Measurements from ENCODE around the gene TOLLIP.
"Not testable (repeated sequence)": the region's sequence is repeated elsewhere in the genome, so short reads cannot be mapped to it uniquely, and the experiment has no call there.

The TOLLIP gene

DNA sequence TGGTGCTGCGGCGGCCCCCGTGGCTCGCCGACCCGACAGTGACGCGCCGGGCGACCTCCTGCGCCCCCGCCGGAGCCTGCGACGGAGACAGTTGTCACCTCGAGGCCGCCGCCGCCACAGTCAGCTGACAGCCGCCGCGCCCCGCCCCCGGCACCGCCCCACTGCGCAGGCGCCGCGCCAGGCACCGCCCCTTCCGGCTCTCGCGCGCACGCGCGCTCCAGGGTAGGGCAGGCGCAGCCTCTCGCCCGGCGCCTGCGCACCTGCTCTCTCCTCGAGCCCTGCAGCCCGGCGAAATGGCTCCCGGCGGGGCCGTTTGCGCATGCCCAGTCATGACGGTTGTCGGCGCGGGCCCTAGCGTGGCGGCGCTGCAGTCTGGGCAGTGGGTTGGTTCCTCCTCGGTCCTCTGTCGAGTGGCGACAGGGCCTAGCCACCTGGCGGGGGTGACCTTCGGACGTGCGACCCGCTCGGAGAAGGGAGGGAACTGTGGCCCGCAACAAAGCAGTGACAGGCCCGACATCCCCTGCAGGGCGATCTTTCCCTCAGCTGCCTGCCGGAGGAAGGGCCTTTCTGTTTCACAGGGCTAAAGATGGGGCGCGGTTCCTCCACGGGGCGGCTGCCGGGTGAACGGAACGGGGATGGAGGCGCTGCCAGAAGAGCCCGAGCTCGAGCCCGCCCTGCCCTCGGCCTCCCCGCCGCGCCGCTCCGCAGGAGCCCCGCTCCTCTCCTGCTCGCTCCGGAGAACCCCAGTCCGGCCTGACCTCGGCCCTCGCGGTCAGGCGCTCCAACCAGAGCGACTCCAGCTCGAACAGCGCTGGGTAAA, at the start of gene TOLLIP:
Gene TOLLIP (minus strand): TSS at position 135 of the 820 bp plus-strand sequence. CDS start 134 bp downstream, at position 1.
- DNase-seq: peak; percentile 92

DNA sequence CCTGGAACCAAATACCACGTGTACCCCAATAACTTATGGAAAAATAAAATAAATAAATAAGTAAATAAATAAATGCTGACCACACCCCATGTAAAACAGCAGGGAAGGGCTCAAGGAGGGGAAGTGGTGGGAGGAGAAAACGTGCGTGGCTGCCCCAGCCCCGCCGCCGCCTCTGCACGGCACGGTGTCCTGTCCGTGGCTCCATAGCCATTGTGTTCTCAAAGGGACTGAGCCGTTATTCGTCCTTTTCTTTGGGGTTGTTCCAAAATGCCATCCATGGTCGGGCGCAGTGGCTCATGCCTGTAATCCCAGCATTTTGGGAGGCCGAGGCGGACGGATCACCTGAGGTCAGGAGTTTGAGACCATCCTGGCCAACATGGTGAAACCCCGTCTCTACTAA, 49.5 kb upstream of the TOLLIP start:
- not testable (repeated sequence) for DNase-seq

DNA sequence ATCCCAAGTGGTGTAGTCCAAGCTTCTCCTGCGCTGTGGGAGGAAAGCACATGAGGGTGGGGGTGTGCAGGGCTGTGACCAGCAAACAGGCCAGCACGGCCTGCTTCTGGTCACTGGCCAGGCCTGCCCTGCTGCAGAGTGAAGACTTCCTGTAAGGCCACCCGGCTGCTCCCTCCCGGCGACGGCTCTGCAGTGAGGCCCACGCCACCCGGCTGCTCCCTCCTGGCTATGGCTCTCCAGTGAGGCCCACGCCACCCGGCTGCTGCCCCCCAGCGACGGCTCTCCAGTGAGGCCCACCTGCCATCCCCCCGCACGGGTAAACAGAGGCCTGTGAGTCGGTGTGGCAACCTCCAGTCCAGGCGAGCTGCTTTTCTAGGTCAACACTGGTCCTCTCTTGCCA, 48.9 kb upstream of the TOLLIP start:
- no peak for DNase-seq

DNA sequence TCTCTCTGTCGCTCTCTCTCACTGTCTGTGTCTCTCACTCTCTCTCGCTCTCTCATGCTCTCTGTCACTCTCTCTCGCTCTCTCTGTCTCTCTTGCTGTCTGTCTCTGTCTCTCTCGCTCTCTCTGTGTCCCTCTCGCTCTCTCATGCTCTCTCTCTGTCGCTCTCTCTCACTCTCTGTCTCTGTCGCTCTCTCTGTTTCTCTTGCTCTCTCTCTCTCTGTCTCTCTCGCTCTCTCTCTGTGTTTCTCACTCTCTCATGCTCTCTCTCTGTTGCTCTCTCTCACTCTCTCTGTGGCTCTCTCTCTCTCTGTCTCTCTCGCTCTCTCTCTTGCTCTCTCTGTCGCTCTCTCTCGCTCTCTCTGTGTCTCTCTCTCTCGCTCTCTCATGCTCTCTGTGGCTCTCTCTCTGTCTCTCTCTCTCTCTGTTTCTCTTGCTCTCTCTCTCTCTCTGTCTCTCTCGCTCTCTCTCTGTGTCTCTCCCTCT, 47.1 kb upstream of the TOLLIP start:
- no peak for DNase-seq

DNA sequence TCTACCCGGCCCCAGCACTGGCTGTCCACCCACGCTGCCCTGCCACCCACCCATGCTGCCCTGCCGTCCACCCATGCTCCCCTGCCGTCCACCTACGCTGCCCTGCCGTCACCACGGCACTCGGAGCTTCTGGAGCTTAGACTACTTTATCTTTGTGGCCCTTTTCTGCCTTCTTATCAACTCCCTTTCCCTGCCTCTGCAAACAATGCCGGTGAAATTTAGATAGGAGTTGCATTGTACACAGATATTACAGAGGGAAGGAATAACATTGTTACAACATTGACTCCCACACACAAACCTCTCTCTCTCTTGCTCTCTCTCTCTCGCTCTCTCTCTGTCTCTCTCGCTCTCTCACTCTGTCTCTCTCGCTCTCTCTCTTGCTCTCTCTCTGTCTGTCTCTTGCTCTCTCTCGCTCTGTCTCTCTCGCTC, 46.6 kb upstream of the TOLLIP start:
- no peak for DNase-seq

DNA sequence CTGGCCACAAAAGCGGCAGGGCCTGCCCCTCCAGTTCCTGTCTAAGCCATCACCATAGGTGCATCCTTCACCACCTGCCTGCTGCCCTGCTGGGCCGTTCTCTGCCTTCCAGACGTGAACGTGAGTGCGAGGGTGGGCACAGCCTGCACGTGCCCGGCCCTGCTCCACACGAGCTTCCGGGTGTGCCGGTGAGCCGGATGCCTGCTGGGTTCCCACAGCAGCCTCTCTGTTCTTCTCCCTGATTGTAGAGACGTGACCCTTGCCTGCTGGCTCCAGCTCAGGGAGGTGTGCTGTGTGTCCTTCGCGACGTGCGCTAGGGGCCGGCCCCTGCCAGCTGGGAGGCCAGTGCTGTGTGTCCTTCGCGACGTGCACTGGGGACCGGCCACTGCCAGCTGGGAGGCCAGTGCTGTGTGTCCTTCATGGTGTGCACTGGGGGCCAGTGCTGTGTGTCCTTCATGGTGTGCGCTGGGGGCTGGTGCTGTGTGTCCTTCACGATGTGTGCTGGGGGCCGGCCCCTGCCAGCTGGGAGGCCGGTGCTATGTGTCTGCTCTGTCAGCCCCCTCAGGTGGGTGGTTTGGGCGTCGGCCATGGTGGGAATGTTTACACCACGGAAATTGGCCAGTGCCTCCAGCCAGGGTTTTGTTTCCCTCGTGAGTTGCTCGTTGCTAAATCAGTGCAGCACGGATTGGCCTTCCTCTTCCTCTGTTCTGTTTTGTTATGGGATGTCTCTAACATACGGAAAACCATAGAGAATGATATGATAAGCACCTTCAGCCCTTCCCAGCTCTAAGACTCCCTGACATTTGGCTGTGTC, 44.9 kb upstream of the TOLLIP start:
- no peak for DNase-seq

DNA sequence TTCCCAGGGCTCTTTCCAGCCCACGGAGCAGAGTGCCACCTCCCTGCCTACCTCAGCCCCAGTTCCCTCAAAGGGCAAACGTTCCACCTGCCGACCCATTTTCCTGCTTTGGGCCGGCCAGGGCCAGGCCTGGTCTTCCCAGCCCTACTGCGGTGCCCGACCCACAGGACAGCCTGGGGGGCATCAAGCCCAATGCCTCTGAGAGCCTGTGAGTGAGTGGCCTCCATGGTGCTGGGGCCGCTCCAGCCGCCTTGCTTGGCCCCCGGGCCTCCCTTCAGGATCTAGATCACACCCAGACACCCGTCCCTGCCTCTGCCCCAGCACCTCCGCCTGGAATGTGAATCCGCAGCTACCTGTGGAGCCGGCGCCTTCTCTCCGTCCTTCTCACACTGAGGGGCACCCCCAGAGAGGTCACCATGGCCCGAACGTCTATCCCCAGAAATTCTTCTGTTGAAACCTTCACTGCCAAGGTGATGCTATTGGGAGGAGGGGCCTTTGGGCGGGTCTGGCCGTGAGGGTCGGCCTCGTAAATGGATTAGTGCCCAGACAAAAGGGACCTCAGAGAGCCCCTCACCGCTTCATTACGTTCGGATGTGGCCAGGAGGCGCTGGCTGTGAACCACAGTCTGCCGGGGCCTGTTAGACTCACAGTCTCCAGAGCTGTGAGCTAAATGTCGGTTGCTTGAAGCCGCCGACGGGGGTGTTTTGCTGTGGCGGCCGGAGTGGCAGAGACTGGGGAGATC, 44.1 kb upstream of the TOLLIP start:
- DNase-seq: no peak

DNA sequence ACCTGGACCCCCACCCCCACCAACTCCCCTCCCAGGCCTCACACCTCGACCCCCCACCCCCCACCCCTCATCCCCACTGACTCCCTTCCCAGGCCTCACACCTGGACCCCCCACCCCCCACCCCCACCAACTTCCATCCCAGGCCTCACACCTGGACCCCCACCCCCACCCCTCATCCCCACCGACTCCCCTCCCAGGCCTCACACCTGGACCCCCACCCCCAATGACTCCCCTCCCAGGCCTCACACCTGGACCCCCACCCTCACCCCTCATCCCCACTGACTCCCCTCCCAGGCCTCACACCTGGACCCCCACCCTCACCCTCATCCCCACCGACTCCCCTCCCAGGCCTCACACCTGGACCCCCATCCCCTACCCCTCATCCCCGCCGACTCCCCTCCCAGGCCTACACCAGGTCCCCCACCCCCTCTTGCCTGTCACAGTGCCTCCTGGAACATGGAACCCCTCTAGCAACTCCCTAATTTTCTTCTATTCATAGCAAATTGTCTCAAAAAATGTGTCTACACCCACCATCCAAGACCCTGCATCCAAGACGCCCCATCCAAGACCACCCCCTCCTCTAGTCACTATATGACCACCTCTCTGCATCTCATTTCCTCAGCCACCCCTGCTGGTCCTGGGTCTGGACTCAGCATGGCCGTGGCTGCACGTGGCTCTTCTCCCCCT, 43.4 kb upstream of the TOLLIP start:
- DNase-seq: no peak

DNA sequence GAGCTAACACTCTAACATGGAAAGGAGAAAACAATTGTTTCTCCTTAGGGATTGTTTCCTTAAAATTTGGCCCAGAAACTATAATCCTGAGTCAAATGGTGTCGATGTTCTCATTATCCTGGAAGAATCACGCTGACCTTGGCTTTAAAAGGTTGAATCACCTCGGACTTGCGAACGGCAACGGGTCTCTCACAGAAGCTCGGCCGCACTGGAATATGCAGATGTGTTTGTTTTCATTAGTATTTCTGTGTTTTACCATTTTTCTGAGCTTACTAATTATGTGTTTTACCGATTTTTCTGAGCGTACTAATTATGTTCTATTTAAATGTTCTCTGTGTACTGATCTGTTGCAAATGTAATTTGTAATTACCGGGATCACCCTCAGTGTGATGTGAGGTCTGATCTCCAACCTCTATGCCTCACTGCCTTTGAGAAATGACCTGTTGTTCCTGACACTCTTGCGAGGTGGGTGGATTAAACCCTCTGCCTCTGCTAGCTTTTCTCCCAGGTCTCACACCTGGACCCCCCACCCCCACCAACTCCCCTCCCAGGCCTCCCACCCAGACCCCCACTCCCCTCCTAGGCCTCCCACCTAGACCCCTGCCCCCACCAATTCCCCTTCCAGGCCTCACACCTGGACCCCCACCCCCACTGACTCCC, 42.0 kb upstream of the TOLLIP start:
- DNase-seq: no peak

DNA sequence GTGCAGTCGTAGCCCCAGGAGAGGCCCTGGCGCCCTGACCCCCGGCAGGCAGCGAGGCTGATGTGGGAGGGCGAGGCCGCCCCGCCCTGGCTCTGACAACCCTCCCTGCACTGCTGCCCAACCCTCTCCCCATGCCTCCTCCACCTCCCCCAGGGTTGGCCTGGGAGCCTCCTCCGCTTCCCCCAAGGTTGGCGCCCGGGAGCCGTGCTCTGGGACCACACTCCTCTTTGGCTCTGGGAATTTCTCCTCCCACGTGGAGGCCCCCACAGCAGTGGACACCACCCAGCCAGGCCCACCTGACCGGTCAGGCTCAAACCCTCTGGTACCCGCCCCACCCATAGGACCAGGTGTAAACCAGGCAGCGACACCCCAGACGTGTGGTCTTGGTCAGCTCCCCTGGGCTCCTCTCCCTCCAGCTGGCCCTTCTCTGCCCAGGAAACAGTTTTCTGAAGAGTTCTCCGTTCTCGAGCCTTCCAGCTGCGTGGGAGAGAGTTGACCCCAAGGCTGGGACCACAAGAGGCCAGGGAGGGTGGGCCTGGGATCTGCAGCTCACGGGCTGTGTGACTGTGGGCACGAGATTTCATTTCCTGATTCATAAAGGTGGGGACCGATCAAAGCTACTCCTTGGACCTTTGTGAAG, 40.8 kb upstream of the TOLLIP start:
- DNase-seq: no peak

DNA sequence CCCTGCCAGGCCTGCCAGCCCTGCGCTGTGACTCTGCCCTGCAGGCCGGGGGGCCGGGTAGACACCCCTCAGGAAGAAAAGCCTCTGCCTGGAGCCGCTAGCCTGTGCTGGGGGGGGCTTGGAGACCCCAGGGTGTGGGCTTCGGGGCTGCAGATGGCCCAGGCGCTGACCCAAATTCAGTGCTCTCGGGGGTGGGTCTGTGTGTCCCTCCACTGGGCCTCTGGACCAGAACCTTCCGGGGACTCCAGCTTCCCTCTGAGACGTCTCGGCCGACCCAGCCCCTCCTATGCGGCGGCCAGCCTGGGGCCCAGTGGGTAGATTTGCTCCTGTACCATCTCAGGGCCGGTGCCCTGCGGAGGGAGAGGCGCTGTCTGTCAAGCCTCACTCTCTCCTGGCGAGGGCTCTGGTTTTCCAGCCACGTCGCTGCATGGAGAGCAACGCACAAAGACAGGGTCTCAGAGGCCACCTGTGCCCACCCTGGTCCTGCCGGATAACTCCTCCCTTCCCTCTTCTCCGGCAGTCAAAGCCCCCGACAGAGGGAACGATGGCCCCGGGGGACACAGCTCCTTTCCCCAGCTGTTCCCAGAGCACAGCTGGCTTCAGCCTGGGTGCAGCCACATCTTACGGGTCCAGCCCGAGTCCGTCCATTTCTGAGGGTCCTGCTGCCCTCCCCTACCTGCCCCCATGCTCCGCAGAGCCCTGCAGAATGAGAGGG, 40.1 kb upstream of the TOLLIP start:
- no peak for DNase-seq

DNA sequence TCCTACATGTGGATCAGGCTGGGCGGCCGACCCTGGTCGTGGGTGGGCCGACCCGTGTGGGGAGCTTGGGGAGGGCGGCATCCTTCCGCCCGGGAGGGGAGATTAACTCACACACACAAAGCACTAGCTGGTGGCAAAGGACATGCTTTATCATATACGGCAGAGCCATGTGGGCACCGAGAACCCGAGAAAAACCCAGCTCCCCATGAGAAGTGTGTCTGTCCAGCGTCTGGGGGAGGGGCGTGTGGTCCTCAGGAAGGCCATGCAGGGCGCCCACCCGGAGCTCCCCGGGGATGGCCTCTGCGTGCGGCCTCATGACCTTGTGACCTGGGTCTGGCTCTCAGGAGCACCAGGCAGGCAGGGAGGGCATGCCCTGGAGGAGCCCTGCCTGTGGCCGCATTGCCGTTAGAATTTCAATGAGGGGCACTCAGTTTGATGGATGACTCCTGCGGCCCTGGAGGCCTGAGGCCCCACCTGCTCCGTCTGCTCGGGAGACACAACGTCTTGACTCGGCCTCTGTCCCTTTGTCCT, 39.4 kb upstream of the TOLLIP start:
- DNase-seq: no peak

DNA sequence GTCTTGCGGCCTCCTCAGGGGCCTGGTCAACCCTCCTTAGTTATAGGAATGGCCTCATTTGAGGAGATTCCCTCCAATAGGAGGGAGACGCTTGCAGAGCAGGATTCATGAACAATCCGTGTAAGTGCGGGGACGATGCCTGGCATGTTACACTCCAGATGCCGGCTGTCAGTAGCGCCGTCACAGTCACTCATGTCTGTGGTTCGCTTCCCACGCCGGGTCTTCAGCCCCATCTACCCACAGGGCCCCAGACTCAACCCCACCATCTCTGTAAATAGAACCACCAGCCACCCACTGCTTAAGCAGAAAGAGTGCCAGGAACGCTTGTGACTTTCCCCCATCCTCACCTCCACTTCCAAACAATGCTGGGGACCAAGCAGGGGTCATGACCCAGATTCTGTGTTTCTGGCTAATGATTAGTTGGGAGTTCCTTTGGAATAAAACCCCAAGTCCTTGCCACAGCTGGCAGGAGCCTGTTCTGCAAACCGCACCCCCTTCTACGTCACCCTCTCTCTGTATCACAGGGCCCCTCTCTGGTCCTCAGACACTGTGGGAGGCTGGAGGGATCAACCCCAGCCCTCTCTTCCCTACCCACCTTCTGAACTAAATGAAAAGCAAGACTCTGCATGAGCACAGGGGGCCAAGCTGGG, 38.8 kb upstream of the TOLLIP start:
- no peak for DNase-seq

DNA sequence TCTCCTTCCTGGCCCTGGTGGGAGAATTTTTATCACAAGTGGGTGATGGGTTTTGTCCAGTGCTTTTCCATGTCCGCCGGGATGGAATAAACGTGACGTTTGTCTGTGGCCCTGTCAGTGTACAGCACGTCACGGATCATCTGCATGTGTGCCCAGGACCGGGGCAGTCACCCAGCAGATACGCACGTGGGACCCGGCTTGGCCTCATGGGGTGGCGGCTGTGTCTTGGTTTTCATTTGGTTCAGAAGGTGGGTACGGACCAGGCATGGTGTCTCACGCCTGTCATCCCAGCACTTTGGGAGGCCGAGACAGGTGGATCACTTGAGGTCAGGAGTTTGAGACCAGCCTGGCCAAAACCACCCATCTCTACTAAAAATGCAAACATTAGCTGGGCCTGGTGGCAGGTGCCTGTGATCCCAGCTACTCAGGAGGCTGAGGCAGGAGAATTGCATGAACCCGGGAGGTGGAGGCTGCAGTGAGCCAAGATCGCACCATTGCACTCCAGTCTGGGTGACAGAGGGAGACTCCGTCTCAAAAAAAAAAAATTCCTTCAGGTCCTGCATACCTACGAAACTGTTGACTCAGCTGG, 38.1 kb upstream of the TOLLIP start:
- DNase-seq: not testable (repeated sequence)

DNA sequence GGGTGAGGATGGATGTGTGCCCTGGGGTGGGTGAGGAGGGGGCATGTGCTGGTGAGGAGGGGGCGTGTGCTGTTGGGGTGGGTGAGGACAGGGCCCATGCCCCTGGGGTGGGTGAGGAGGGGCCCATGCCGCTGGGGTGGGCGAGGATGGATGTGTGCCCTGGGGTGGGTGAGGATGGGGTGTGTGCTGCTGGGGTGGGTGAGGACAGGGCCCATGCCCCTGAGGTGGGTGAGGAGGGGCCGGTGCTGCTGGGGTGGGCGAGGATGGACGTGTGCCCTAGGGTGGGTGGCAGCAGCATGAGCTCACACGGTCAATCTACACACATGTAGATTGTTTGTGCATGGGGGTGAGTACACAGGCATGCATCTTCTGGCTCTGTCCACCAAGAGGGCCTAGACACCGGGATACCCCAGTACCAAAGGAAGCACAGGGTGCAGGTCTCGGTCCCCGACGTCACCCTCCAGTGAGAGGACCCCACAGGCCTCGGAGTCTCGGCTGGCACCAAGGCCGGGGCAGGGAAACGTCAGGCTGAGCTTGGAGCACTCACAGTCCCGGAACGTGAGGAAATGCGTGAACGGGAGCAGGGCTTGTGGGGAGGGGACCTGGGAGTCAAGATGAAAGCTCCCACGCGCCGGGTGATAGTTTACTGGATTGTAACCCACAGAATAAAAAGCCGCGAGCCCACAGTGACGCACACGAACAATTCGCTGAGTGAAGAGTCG, 37.4 kb upstream of the TOLLIP start:
- DNase-seq: no peak

DNA sequence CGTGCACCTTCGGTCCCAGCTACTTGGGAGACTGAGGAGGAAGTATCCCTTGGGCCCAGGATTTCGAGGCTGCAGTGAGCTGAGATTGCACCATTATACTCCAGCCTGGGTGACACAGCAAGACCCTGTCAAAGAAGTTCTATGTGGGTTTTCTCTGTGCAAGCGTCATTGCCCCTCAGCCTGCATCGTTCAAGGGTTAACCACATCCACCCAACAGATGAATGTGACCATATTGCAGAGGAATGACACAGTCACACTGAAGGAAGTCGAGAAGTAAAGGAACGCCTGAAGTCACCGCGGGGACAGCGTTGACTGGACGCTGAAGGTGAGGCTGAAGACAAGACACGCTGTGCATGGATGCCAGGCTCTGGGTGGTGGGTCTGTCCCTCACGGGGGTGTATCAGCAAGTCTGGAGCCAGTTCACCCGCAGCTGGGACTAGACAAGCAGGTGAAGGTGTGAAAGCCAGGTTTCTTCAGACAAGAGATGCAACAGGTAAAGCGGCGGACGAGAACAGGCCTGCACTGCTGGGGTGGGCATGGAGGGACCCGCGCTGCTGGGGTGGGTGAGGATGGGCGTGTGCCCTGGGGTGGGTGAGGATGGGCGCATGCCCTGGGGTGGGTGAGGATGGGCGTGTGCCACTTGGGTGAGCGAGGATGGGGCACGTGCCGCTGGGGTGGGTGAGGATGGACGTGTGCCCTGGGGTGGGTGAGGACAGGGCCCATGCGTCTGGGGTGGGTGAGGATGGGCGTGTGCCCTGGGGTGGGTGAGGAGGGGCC, 36.5 kb upstream of the TOLLIP start:
- DNase-seq: no peak

DNA sequence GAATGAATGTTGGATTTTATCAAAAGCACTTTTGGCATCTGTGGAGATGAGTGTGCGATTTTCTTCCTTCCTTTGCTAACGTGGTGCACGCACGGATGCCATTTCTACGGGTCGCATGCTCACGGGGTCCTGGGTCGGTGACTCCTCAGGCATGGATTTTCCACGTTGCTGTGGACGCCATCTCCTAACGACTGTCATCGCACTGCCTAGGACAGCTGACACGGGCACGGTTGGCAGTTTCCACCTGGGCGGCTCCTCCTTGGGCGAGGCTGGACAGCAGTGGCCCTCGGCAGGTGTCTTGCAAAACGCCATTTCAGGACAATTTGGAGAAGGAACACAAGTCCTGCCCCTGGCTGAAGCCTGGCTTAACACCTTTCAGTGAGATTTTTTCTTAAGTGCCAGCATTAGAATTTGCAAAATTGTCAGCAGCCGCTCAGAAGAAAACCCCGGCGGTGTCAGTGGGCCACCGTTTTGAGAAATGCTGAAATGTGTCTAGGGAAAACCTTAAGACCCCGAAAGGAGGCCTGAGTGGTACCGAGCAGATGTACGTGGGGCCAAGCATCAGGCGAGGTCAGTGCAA, 34.7 kb upstream of the TOLLIP start:
- no peak for DNase-seq
